NK-92 treated with Interleukin-12 subunit alpha and Interleukin-12 subunit beta, amount 100 ng/mL, for 24 hours (cell line): ENCODE data around the gene AMOTL1.
A peak's percentile ranks its signal among the peaks of the same experiment; 100 is the strongest.
"Not testable (repeated sequence)": the region's sequence is repeated elsewhere in the genome, so short reads cannot be mapped to it uniquely, and the experiment has no call there.

Experiments
- DNase-seq: peaks from one replicate; lab custom pipeline; 2025; lab: John Stamatoyannopoulos, UW

The AMOTL1 gene

DNA sequence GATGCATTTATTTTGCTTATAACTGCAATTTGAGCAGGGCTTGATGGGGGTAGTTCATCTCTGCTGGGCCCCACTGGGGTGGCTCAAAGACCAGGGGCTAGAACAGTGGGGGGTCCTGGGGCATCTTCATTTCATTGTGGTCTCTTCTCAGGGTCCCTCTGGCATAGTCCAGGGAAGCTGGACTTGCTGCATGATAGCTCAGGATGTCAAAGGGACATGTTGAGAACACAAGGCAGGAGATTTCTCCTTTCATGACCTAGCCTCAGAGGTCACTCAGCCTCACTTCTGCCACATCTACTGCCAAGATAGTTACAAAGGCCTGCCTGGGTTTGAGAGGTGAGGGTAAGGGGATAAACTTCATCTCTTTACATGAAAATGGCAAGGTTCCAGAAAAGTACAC lies 115.7 kb downstream of the AMOTL1 start:
- no peak for DNase-seq

DNA sequence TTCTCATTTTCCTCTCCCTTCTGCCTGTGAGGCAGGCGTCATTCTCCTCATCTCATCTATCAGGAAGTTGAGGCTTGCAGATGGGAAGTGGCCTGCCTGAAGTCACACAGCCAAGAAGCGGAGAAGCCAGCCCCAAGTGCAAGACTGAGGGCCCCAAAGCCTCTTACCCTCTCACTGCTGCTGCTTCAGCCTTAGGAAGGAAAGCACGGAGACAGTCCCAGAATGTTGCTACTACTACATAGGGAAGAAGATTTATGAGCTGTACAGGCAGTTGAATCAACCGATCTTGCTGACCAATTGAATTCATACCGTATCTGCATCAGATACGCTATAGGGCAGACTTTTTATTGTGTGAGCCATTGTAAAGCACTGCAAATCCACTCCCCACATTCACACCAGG lies 116.2 kb downstream of the AMOTL1 start:
- DNase-seq = no peak

DNA sequence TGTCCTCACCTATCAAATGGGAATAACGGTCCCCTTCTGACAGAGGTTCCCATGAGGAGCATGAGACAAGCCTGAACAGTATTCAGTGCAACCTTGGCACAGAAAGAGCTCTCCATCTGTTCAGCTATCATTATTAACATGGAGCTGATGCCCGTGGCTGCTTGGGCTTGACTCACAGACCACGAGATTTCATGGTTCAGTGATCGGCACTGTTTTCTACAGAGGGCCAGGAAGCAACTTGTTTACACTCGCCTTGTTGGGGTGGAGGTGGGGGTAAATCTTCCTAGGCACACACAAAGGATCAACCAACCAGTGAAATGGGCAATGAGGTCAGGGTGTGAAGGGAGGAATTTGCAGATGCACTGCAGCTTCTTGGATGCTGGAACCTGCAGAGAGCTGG lies 117.0 kb downstream of the AMOTL1 start:
- DNase-seq = no peak

DNA sequence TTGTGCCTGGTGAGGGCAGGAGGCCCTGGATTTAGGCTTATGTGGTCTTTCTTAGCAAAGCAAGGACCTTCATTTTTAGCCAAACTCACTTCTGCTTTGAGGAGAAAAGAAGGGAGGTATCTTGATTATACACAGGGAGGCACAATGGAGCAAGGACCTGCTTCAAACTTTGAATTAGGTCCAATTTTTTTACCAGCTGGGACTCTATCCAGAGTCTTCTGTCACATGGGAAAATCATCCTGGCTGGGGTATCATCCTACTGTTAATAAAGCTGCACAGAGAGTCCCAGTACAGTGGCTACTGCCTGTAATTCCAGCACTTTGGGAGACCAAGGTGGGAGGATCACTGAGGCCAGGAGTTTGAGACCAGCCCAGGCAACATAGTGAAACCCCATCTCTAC lies 117.4 kb downstream of the AMOTL1 start:
- DNase-seq = no peak

DNA sequence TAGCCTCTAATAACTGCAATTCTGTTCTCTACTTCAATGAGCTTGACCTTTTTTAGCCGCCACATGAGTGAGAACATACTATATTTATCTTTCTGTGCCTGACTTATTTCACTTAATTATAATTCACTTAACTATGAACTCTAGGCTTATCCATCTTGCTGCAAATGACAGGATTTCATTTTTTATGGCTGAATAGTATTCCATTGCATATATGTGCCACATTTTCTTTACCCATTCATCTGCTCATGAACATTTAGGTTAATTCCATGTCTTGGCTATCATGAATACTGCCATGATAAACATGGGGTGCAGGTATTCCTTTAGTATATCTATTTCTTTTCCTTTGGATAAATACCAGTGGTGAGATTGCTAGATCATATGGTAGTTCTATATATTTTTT lies 120.0 kb downstream of the AMOTL1 start:
- DNase-seq = no peak

DNA sequence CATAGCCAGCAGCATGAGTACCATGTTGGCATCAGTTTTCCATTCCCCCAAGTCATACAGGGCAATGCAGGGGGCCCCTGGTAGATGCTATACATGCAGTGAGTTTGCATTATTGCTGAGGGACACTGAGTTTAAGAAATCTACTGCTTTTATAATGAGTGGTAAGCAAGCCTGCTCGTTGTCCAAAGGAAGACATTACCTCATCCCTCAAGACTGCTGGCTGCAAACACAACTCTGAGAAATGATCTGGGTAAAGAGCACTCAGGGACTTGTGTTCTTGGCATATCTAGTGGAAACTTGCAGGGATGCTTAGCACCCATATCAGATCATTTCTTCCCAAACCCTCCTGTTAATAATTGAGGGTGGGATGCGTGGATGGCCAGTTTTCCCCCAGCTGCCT lies 127.3 kb downstream of the AMOTL1 start:
- no peak for DNase-seq

DNA sequence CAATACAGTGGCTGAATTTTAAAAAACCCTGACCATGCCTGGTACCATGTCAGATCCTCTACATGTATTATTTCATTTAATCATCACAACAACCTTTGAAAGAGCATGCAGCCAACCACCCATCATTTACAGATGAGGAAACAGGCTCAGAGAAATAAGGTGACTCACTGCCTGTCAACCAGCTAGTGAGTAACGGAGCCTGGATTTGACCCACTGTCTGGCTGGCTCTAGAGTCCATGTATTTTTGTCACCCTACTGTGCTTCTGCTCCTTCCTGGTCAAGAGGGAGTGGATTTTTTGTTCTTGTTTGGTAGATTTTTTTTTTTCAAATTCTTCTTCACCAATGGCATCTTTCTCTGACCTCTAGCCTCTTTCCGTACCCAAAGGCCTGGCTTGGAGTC lies 127.8 kb downstream of the AMOTL1 start:
- DNase-seq = no peak

DNA sequence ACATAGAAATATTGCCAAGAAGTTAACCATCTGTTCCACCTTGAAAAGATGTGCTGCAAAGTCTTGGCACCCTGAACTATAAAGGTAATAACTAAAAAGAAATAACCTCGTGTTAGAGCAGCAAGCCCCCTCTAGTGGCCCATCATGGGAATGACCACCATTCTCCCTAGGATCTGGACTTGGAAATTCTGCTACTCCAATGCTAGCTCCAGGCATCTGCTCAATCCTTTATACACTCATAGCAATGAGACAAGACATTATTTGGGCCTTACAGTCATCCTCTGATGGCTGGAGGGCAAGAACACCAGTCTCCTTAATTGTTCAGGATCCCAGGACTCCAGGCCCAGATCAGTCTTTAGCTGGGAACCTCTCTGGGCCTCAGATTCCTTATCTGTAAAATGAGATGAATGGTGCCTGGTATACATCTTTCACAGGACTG lies 129.2 kb downstream of the AMOTL1 start:
- peak; percentile 2 for DNase-seq

DNA sequence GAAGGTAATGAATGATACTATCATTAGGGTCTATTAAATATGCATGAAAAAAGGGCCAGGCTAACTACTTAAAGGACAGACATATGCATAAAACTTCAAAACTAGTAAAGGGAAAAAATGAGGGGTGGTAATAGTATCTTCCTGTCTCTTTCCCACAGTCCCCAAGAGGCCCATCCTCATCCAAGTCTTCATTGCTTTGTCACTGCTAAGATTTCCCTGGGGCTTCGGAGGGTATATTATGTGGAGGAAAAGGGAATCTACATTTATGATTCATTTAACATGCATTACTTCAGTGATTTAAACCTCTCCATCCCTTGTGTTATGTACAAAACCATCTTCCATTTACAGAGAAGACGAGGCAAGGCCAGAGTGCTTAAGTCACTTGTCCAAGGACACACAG lies 139.1 kb downstream of the AMOTL1 start:
- DNase-seq = no peak

DNA sequence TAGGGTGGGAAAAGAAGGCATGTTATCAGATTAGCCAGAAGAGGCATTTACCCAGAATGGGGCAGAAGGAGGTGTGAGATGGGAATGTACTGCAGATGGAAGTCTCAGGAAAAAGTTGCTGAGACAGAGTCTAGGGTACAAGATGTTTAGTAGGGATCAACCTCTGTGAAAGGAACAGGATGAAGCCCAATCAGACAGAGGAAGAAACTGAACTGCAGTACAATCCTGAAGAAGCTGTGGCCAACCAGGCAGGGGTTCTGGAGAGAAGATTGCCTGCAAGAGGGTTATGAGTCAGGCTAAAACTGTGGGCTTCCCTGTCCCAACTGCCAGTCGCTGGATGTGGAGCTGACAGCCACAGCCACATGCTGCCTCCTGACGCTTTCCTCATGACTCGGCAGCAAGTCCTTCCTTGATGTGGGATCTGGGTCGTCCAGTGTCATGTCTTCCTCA lies 141.2 kb downstream of the AMOTL1 start:
- no peak for DNase-seq

DNA sequence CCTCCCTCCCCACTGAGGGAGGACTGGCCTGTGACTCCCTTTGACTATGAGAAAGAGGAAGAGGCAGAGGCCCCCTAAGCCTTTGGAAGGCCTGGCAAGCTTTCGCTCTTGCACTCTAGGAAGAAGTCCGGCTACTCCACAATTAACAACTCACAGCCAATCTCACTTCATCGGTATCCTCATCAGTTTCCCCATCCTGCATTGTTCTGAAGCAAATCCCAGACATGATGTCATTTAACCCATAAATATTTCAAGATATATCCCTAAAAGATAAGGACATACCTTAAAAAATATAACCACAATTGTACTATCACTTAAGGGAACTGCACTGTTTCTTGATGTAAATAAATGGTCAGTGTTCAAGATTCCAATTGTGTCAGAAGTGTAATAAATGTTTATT lies 142.1 kb downstream of the AMOTL1 start:
- DNase-seq = no peak

DNA sequence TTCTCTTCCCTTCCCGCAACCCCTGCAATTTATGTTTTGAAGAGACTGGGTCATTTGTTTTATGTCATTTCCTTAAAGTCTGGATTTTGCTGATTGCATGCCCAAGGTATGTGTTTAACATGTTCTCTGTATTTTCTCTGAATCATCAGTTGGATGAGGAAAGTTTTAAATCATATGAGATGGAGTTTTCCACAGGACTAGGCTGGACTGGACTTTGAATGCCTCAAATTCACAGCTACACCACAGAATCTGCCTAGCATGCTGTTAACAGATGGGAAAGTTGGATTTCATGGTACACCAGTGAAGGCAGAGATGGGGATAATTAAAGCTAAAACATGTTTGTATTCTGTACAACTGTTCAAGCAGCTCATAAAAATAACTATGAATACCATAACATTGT lies 142.6 kb downstream of the AMOTL1 start:
- DNase-seq = no peak

DNA sequence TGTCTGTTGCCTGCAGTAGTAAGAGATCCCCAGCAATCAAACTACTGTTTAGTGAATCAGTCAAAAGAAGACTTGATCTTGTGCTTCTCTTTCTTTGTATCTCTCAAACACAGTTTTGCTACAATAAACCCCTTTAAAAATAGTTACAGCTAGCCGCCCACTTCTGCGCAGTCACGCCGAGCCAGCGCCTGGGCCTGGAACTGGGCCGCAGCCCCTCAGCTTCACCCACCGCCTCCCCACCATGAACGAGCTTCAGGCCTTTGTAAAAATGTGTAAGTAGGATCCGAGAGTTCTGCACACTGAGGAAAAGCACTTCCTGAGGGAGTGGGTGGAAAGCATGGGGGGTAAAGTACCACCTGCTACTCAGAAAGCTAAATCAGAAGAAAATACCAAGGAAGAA lies 144.7 kb downstream of the AMOTL1 start:
- no peak for DNase-seq

DNA sequence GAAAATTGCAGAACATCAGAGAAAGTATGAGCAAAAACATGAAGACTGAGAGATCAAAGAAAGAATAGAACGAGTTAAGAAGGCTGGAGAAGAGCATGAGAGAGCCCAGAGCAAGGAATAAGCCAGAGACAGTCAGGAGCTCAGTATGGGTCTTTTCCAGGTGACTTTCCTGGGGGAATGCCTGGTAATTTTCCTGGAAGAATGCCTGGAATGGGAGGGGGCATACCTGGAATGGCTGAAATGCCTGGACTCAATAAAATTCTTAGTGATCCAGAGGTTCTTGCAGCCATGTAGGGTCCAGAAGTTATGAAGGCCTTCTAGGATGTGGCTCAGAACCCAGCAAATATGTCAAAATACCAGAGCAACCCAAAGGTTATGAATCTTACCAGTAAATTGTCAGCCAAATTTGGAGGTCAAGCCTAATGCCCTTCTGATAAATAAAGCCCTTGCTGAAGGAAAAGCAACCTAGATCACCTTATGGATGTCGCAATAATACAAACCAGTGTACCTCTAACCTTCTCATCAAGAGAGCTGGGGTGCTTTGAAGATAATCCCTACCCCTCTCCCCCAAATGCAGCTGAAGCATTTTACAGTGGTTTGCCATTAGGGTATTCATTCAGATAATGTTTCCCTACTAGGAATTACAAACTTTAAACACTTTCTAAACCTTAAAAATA lies 145.7 kb downstream of the AMOTL1 start:
- not testable (repeated sequence) for DNase-seq

DNA sequence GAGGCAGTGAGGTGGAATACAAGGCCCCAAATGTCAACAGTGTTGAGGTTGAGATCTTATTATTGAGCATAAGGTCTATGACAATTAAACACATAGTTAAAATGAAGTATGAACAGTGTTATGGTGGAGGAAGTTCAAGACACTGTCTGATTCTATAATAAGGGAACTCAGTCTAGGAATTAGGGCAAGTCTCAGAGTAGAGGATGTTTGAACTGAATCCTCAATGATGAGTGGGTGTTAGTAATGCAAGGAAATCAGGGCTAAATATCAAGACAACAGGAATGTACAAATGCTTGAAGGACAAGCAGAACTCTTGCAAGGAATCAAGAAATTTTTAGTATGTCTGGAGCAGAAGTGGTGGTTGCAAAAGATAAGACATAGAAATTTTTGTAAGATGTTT lies 152.2 kb downstream of the AMOTL1 start:
- DNase-seq = no peak

DNA sequence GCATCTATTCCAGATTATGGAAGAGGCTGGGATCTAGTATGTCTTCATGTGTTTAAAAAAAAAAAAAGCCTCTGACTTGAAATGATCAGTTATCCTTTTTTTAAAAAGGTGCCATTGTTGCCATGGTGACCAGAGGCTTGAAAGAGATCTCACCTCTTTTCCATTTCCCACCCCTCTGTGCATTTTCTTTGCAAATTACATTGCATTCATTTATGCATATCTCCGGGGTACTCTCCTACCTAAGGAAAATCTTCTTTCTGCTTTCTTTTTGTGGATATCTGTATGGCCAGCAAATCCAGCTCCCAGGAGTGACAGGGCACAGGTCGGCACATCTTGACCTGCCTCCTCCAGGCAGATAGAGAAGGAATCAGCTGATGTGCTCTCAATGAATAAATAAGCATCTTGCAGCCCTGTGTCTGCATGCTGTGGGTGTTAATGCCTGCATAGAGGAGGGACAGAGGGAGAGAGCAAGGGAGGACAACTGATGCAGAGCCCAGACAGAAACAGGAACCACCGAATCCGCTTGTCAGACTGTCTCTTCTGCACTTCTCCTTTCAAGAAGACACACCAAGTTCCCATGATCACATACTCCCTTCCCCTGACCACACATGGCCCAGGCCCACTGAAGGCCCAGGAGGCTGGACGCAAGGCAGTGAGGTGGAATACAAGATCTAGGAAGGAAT lies 154.3 kb downstream of the AMOTL1 start:
- DNase-seq = no peak

DNA sequence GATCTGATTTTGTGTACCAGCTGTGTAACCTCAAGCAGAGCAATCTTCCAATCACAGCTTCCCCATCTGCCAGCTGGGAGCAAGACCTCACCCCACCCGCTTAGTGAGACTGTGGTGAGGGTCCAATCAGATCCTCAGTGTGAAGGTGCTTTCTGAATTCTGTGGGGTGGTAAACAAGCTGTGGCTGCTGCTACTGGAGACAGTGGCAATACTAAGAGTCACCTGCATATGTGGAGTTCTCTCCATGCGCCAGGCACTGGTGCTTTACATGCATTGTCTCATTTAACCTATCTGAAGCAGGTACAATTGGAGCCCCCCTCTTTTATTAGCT lies 154.8 kb downstream of the AMOTL1 start:
- no peak for DNase-seq

DNA sequence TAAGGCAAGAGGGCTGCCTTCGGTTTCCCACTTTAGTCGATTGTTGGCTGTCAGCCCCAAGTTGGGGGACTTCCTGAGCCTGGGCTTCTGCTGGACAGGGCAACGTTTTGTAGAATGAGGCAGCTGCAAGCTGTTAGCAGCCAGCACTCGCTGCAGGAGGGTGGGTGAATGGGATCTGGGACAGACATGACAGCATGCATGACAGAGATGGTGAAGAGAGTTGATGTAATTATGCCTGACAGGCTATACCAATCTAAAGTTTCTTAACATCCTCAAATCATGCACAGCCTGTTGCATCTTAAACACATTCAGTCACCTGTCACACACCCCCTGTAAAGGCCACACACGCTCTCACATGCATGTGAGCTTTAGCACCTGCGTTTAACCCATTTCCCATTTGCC lies 156.0 kb downstream of the AMOTL1 start:
- DNase-seq = no peak

DNA sequence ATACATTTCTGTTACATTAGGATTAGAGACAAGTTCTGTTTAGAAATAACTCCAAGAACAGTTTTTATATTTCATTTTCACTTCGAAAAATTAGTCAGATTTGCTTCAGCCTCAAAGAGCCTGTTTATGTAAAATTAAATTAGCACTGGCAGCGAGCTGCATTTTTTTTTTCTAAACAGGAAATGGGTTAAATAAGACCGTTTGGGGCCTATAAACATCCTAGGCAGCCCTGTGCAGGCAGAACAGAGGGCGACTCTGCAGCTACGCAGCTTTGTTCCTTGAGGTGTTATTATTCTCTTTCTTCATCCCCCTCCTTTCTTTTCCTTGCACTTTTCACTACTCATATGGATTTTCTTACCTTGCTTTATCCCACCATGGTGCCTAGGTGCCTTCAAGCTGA lies 156.5 kb downstream of the AMOTL1 start:
- DNase-seq = no peak

DNA sequence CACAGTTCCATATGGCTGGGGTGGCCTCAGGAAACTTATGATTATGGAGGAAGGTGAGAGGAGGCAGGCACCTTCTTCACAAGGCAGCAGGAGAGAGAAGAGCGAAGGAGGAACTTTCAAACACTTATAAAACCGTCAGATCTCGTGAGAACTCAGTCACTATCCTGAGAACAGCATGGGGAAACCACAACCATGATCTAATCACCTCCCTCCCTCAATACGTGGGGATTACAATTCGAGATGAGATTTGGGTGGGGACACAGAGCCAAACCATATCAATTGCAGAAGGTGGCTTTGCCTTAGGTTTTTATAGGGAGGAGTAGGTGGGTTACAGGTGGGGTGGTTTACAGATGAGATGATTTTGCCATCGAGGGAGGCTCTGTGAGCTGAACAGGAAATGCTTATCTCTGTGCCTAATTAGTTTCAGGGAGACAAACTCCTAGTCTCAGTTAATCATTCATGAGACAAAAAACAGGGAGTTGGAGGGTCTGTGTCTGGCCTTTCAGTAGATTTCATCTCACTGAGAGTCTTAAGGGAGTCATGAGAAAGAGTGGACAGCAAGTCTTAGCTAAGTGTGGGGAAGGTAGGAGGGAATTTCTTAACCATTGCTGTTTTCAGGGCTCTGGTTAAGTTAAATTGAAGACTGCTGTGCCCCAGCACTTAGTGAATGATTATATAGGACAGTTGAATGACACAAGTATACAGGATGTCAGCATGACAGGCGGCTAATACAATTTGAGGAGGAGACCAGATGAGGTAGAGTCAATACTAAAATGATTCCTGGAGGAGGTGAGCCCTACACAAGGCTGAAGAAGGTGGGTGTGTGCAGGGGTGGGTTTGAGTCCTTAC lies 157.5 kb downstream of the AMOTL1 start:
- no peak for DNase-seq

DNA sequence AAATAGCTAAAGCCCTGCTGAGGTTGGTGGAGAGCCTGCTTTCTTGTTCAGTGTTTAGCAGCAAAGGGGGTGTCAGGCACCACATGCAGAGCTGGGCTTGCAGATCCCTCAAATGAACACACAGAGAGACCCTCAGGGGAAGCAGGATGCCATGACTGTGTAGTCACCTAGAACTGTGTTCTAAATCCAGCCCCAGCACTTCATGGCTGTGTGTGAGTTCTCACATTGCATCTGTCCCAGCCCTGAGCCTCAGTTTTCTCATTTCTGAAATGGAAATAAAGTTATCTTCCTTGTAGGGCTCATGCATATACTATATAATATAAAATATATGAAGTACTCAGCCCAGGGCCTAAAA lies 158.1 kb downstream of the AMOTL1 start:
- DNase-seq = no peak
